Erythroblast (primary cell): ENCODE data around the gene MAPK6.
"Not testable (repeated sequence)": the region's sequence is repeated elsewhere in the genome, so short reads cannot be mapped to it uniquely, and the experiment has no call there.

Source experiments
- DNase-seq, 2 experiments: peaks; one replicate each; lab custom pipeline; 2025; lab: John Stamatoyannopoulos, UW
- GATA1 ChIP-seq: IDR thresholded peaks from 2 replicates; pipeline ENCODE4 v1.6.1; 2011; ENCODE audit warnings: low read depth, mild to moderate bottlenecking, control low read depth, low read length, moderate library complexity
- POLR2A ChIP-seq: IDR thresholded peaks from 2 replicates; pipeline ENCODE4 v1.6.1; 2011; ENCODE audit warnings: mild to moderate bottlenecking, low read length

Gene MAPK6

GRCh38 chr15:52042051-52042851 lies 23.2 kb downstream of the MAPK6 start:
- TF ChIP-seq POLR2A (no peak), GATA1 (no peak)
- peak; percentile 10 to 45 for DNase-seq

- DNase-seq: not testable (repeated sequence)
Measured at GRCh38 chr15:52045795-52046298, 26.8 kb downstream of the MAPK6 start.

- DNase-seq: not testable (repeated sequence)
Measured at GRCh38 chr15:52046552-52046951, 27.5 kb downstream of the MAPK6 start.

- no peak for DNase-seq
- TF ChIP-seq POLR2A (no peak), GATA1 (no peak)
Measured at GRCh38 chr15:52050416-52050815, 31.4 kb downstream of the MAPK6 start.

GRCh38 chr15:52052066-52052935 lies 33.3 kb downstream of the MAPK6 start:
- TF ChIP-seq POLR2A (no peak), GATA1 (no peak)
- DNase-seq: peak; percentile 6 to 16

- no peak for DNase-seq
- TF ChIP-seq POLR2A (no peak), GATA1 (no peak)
Measured at GRCh38 chr15:52054381-52054780, 35.4 kb downstream of the MAPK6 start.

GRCh38 chr15:52054858-52055257 lies 35.8 kb downstream of the MAPK6 start:
- DNase-seq: not testable (repeated sequence)

GRCh38 chr15:52056001-52056400 lies 37.0 kb downstream of the MAPK6 start:
- TF ChIP-seq GATA1 (no peak), POLR2A (no peak)

GRCh38 chr15:52056496-52056895 lies 37.5 kb downstream of the MAPK6 start:
- TF ChIP-seq POLR2A (no peak), GATA1 (no peak)

More at GRCh38 chr15:52056001-52056400, 37.0 kb downstream of the MAPK6 start:
- DNase-seq: no peak

GRCh38 chr15:52057996-52058395 lies 39.0 kb downstream of the MAPK6 start:
- TF ChIP-seq GATA1: no peak
- TF ChIP-seq POLR2A: no peak
- DNase-seq: no peak

More at GRCh38 chr15:52056496-52056895, 37.5 kb downstream of the MAPK6 start:
- no peak for DNase-seq

GRCh38 chr15:52060501-52060900 lies 41.5 kb downstream of the MAPK6 start:
- no peak for TF ChIP-seq GATA1
- no peak for TF ChIP-seq POLR2A

GRCh38 chr15:52066842-52067544 lies 48.0 kb downstream of the MAPK6 start:
- no peak for DNase-seq
- TF ChIP-seq POLR2A: no peak
- TF ChIP-seq GATA1: no peak

More at GRCh38 chr15:52060501-52060900, 41.5 kb downstream of the MAPK6 start:
- DNase-seq: peak in 1 of 2 experiments; percentile 12

GRCh38 chr15:52067545-52067926 lies 48.5 kb downstream of the MAPK6 start:
- DNase-seq: no peak
- no peak for TF ChIP-seq POLR2A
- TF ChIP-seq GATA1: no peak
